Activated naive CD8-positive, alpha-beta T cell treated with anti-CD3 and anti-CD28 coated beads, Interleukin-2, amount 10 ng/mL, durations not matched to agents 7 days and 5 days (primary cell): ENCODE measurements around the gene DOCK1. TPM values are rescaled to one million over a fixed set of nuclear protein-coding genes. Genes with fewer than 3 reads are reported as not detected.
A peak's percentile ranks its signal among the peaks of the same experiment; 100 is the strongest.

Experiments used
- ATAC-seq: fragments of 150-1000 bp; cut with Tn5 transposase; one replicate; pipeline ENCODE4 v1.10.0; 2021; ENCODE audit warnings: low read depth, moderate library complexity
- POLR2A ChIA-PET: fragments of 350-600 bp; sonication (Branson Sonifier 250); formaldehyde crosslinking; loops from one replicate; lab custom pipeline; 2021; ENCODE audit warnings: antibody characterized with exemption; lab: Charles Lee
- DNase-seq: peaks from one replicate; pipeline ENCODE4 v3.0.0; 2021
- H3K27ac Mint-ChIP-seq: one replicate; pipeline ENCODE4 v1.8.0; 2022; ENCODE audit warnings: mild to moderate bottlenecking, mixed read lengths
- H3K27me3 Mint-ChIP-seq: one replicate; pipeline ENCODE4 v1.8.0; 2022; ENCODE audit warnings: mild to moderate bottlenecking, moderate library complexity, mixed read lengths
- H3K36me3 Mint-ChIP-seq: one replicate; pipeline ENCODE4 v1.8.0; 2021; ENCODE audit warnings: mild to moderate bottlenecking, mixed read lengths
- H3K4me1 Mint-ChIP-seq: one replicate; pipeline ENCODE4 v1.8.0; 2021; ENCODE audit warnings: mixed read lengths
- H3K4me3 Mint-ChIP-seq: one replicate; pipeline ENCODE4 v1.8.0; 2022; ENCODE audit warnings: mild to moderate bottlenecking, moderate library complexity, mixed read lengths
- H3K9me3 Mint-ChIP-seq: one replicate; pipeline ENCODE4 v1.8.0; 2021; ENCODE audit warnings: mixed read lengths
- total RNA-seq, 2 experiments: library from RNA; stranded (reverse); gene quantifications; one replicate each; pipeline ENCODE4 v1.2.3, GENCODE V29; 2021

Gene DOCK1
- total RNA-seq, 2 experiments from 2014 or later, result 0.06 to 0.14 TPM

DNA sequence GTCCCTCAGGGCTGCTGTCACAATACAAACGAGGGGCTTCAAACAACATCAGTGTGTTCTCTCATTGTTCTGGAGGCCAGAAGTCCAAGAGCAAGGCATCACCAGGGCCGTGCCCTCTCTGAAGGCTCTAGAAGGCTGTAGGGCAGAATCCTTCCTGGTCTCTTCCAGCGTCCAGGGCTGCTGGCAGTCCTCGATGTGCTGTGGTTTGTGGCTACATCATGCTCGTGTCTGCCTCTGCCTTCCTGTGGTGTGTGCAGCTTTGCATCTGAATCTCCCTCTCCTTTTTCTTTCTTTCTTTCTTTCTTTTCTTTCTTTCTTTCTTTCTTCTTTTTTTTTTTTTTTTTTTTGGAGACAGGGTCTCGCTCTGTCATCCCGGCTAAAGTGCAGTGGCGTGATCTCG, 187.7 kb downstream of the DOCK1 start:
- H3K4me1 Mint-ChIP-seq, result no peaks in the 10 kb centered on the region
- POLR2A ChIA-PET, result no interaction called here
- H3K4me3 Mint-ChIP-seq, result no peak overlapping the region
- no peaks in the 10 kb centered on the region for H3K36me3 Mint-ChIP-seq
- H3K27ac Mint-ChIP-seq, result no peak overlapping the region
- no peak for ATAC-seq
- no peaks in the 10 kb centered on the region for H3K9me3 Mint-ChIP-seq
- no peak for DNase-seq
- no peaks in the 10 kb centered on the region for H3K27me3 Mint-ChIP-seq

DNA sequence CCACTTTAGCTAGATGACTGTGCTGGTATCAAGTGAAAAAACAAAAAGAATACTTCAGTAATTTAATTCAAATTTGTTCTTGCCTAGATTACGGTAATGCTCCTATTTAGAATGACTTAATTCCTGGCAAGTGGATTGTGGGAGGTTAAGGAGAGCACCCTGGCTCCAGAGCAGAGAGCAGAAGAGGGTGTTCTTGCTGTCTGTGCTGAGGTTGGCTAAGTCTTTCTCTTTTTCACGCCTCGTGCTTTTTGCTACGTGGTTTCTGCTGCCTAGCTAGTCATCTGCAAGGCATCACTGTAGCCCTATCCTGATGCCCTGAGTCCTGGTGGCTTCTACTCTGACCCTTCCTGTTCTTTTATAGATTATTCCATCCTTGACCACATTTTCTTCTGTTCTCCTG, 189.8 kb downstream of the DOCK1 start:
- no peak for ATAC-seq
- H3K9me3 Mint-ChIP-seq, result peaks cover 2% of the 10 kb centered on the region
- H3K36me3 Mint-ChIP-seq, result no peaks in the 10 kb centered on the region
- no peak overlapping the region for H3K27ac Mint-ChIP-seq
- H3K27me3 Mint-ChIP-seq, result no peaks in the 10 kb centered on the region
- no peak overlapping the region for H3K4me3 Mint-ChIP-seq
- POLR2A ChIA-PET, result no interaction called here
- no peaks in the 10 kb centered on the region for H3K4me1 Mint-ChIP-seq
- no peak for DNase-seq

- Mint-ChIP-seq H3K36me3 (no peaks in the 10 kb centered on the region), H3K9me3 (peaks cover 2% of the 10 kb centered on the region), H3K4me3 (no peak overlapping the region), H3K4me1 (no peaks in the 10 kb centered on the region), H3K27ac (no peak overlapping the region), H3K27me3 (no peaks in the 10 kb centered on the region)
- ATAC-seq, result no peak
- POLR2A ChIA-PET, result no interaction called here
- DNase-seq, result no peak
Observed at GRCh38 chr10:127100983-127101615, 195.9 kb downstream of the DOCK1 start.

DNA sequence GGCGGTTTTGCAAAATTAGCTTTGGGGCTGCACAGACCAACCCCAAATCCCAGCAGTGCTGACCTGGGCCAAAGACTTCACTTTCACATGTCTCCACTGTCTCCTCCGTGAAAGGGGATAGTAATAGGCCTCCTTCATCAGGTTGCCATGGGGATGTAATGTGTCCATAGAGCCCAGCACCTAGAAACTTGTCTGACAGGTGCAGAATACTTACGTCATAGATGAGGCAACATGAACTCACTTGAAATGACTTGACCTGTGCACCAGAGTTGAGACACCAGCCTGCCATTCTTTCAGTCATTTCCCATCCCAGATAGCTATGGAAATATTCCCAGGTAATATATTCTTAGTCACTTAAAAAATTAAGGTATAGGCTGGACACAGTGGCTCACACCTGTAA, 196.9 kb downstream of the DOCK1 start:
- POLR2A ChIA-PET, result no interaction called here
- ATAC-seq, result no peak

GRCh38 chr10:127115100-127115499, 209.9 kb downstream of the DOCK1 start:
- H3K27ac Mint-ChIP-seq, result no peak overlapping the region
- POLR2A ChIA-PET, result no interaction called here
- DNase-seq, result no peak
- peaks cover 2% of the 10 kb centered on the region for H3K9me3 Mint-ChIP-seq
- ATAC-seq, result no peak
- H3K27me3 Mint-ChIP-seq, result no peaks in the 10 kb centered on the region
- no peaks in the 10 kb centered on the region for H3K36me3 Mint-ChIP-seq
- peaks cover 2% of the 10 kb centered on the region for H3K4me1 Mint-ChIP-seq
- no peak overlapping the region for H3K4me3 Mint-ChIP-seq

More for the DNA sequence above, 196.9 kb downstream of the DOCK1 start:
- Mint-ChIP-seq H3K27ac (no peak overlapping the region), H3K4me3 (no peak overlapping the region), H3K27me3 (no peaks in the 10 kb centered on the region), H3K36me3 (no peaks in the 10 kb centered on the region), H3K9me3 (peaks cover 2% of the 10 kb centered on the region), H3K4me1 (no peaks in the 10 kb centered on the region)
- DNase-seq, result no peak

GRCh38 chr10:127117125-127117524, 211.9 kb downstream of the DOCK1 start:
- DNase-seq (peak; percentile 67), ATAC-seq (no peak)
- Mint-ChIP-seq H3K36me3 (no peaks in the 10 kb centered on the region), H3K9me3 (peaks cover 2% of the 10 kb centered on the region), H3K4me1 (peaks cover 2% of the 10 kb centered on the region), H3K4me3 (no peak overlapping the region), H3K27me3 (no peaks in the 10 kb centered on the region), H3K27ac (no peak overlapping the region)
- POLR2A ChIA-PET, result no interaction called here

DNA sequence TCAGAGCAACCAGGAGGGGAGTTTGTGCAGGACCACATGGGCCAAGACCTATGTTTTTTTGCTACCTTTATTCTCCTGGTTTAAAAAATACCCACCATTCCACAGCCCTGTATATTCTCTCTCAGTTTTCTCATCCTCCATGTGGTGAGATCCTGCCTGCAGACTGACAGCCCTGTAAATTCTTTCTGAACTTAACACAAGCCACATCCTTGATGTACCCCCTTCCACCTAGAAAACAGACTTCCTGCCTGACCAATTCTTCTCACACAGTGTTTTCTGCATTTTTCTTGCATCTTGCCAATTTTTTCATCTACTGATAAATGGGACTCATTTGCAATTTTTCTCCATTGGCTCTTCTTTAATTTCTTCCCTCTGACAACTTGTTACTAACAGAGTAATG, 212.8 kb downstream of the DOCK1 start:
- no peaks in the 10 kb centered on the region for H3K36me3 Mint-ChIP-seq
- POLR2A ChIA-PET, result no interaction called here
- H3K27me3 Mint-ChIP-seq, result no peaks in the 10 kb centered on the region
- DNase-seq (no peak), ATAC-seq (no peak)
- H3K27ac Mint-ChIP-seq, result no peak overlapping the region
- peaks cover 2% of the 10 kb centered on the region for H3K9me3 Mint-ChIP-seq
- H3K4me3 Mint-ChIP-seq, result no peak overlapping the region
- H3K4me1 Mint-ChIP-seq, result peaks cover 2% of the 10 kb centered on the region

- Mint-ChIP-seq H3K27ac (no peak overlapping the region), H3K4me1 (peaks cover 5% of the 10 kb centered on the region), H3K36me3 (no peaks in the 10 kb centered on the region), H3K4me3 (no peak overlapping the region), H3K27me3 (peaks cover 2% of the 10 kb centered on the region), H3K9me3 (no peaks in the 10 kb centered on the region)
- DNase-seq, result no peak
- ATAC-seq, result no peak
- POLR2A ChIA-PET, result no interaction called here
Observed at GRCh38 chr10:127119936-127120335, 214.7 kb downstream of the DOCK1 start.

DNA sequence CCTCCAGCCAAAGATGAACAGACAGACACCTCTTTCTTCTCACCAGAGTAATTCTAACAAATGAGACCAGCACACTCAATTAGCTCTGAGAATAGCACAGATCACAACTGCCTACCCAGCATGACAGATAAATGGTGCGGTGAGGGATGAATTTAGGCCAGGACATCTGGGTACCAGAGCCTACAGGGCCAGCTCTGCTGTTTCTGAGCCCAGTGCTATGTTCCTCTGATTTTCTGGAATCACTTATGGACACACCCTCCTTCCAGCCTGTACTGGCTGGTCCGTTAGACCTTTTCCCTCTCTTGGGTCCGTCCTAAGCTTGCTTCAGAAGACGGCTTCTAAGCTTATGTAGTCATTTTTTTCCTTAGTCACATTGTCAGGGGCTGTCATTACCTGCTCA, 217.6 kb downstream of the DOCK1 start:
- Mint-ChIP-seq H3K27ac (no peak overlapping the region), H3K4me1 (peaks cover 8% of the 10 kb centered on the region), H3K4me3 (no peak overlapping the region), H3K9me3 (no peaks in the 10 kb centered on the region), H3K27me3 (peaks cover 2% of the 10 kb centered on the region), H3K36me3 (no peaks in the 10 kb centered on the region)
- DNase-seq (no peak), ATAC-seq (no peak)
- POLR2A ChIA-PET, result no interaction called here

GRCh38 chr10:127123626-127124025, 218.4 kb downstream of the DOCK1 start:
- POLR2A ChIA-PET, result no interaction called here
- peaks cover 2% of the 10 kb centered on the region for H3K27me3 Mint-ChIP-seq
- ATAC-seq (no peak), DNase-seq (no peak)
- no peaks in the 10 kb centered on the region for H3K9me3 Mint-ChIP-seq
- H3K4me3 Mint-ChIP-seq, result no peak overlapping the region
- no peaks in the 10 kb centered on the region for H3K36me3 Mint-ChIP-seq
- H3K27ac Mint-ChIP-seq, result no peak overlapping the region
- H3K4me1 Mint-ChIP-seq, result peaks cover 6% of the 10 kb centered on the region

GRCh38 chr10:127125331-127125730, 220.1 kb downstream of the DOCK1 start:
- peaks cover 6% of the 10 kb centered on the region for H3K4me1 Mint-ChIP-seq
- no peak overlapping the region for H3K27ac Mint-ChIP-seq
- DNase-seq, result no peak
- no peak overlapping the region for H3K4me3 Mint-ChIP-seq
- POLR2A ChIA-PET, result no interaction called here
- no peaks in the 10 kb centered on the region for H3K9me3 Mint-ChIP-seq
- H3K27me3 Mint-ChIP-seq, result peaks cover 2% of the 10 kb centered on the region
- ATAC-seq, result peak; percentile 52
- H3K36me3 Mint-ChIP-seq, result no peaks in the 10 kb centered on the region

- Mint-ChIP-seq H3K9me3 (no peaks in the 10 kb centered on the region), H3K27ac (no peak overlapping the region), H3K4me1 (peaks cover 6% of the 10 kb centered on the region), H3K36me3 (no peaks in the 10 kb centered on the region), H3K27me3 (peaks cover 2% of the 10 kb centered on the region), H3K4me3 (no peak overlapping the region)
- POLR2A ChIA-PET, result no interaction called here
- ATAC-seq (no peak), DNase-seq (no peak)
Observed at GRCh38 chr10:127127822-127128221, 222.6 kb downstream of the DOCK1 start.

- Mint-ChIP-seq H3K4me1 (peaks cover 6% of the 10 kb centered on the region), H3K27me3 (peaks cover 2% of the 10 kb centered on the region), H3K4me3 (no peak overlapping the region), H3K9me3 (no peaks in the 10 kb centered on the region), H3K36me3 (no peaks in the 10 kb centered on the region), H3K27ac (no peak overlapping the region)
- ATAC-seq (no peak), DNase-seq (no peak)
- POLR2A ChIA-PET, result no interaction called here
Observed at GRCh38 chr10:127129104-127129503, 223.9 kb downstream of the DOCK1 start.

DNA sequence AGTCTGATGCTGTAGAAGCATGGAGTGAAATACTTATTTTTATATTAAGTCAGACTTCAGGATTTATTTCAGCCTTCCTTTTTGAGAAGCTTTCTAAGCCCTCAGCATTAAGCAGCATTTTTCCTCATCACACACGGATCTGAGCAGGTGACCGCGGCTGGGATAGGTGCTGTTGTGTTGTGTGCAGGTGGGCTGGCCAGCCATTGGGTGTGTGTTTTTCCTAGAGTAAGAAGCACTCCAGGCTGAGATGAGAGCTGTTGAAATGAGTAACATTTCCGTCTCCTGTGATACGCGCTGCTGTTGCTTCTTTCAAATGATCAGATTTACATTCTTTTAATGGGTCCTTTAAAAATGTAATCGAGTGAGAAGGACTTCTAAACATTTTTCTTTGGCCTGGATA, 227.2 kb downstream of the DOCK1 start:
- Mint-ChIP-seq H3K27me3 (no peaks in the 10 kb centered on the region), H3K4me3 (no peak overlapping the region), H3K4me1 (no peaks in the 10 kb centered on the region), H3K27ac (no peak overlapping the region), H3K9me3 (no peaks in the 10 kb centered on the region), H3K36me3 (no peaks in the 10 kb centered on the region)
- no peak for DNase-seq
- ATAC-seq, result no peak
- POLR2A ChIA-PET, result no interaction called here

GRCh38 chr10:127133225-127133624, 228.0 kb downstream of the DOCK1 start:
- no peaks in the 10 kb centered on the region for H3K27me3 Mint-ChIP-seq

More at GRCh38 chr10:127133225-127133624, 228.0 kb downstream of the DOCK1 start:
- POLR2A ChIA-PET, result no interaction called here
- Mint-ChIP-seq H3K9me3 (no peaks in the 10 kb centered on the region), H3K4me1 (no peaks in the 10 kb centered on the region), H3K27ac (no peak overlapping the region), H3K4me3 (no peak overlapping the region), H3K36me3 (no peaks in the 10 kb centered on the region)
- no peak for ATAC-seq
- DNase-seq, result no peak
